GM18870 (cell line): ENCODE measurements around the gene TMEM81.

Experiments used
- ATAC-seq: cut with Tn5 transposase; IDR thresholded peaks from one replicate; pipeline ENCODE4 v1.9.1; 2021; ENCODE audit warnings: moderate library complexity; ENCODE audit not compliant: unreplicated experiment

Gene TMEM81

DNA sequence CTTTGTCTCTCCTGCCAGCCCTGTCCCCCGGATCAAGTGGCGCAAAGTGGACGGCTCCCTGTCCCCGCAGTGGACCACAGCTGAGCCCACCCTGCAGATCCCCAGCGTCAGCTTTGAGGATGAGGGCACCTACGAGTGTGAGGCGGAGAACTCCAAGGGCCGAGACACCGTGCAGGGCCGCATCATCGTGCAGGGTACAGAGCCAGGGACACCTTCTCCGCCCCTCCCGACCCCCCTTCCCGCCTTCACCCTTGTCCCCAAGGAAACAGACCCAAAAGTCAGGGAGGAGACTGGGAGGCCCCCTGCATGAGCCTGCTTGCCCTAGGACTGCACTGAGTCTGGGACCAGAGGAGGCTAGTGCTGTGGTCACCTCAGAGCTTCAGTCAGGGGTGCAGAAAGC, 23.0 kb downstream of the TMEM81 start:
- ATAC-seq, result no peak

DNA sequence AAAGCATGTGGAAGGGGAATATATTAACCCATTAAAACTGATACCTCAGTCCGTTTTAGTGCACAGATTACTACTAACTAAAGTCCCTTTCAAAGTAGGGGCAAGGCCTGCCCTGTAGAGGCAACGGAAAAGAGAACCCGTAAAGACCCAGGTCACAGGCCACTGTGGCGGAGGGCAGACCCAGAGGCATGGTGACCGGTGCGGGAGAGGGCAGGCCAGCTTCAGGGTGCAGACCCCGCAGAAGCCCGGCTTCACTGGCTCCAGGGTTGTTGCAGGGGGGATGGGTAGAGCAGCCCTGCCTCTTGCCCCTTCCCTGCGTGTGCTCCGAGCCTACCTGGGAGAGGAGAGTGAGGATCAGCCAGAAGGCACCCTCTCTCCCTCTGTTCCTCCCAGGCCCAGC, 23.5 kb downstream of the TMEM81 start:
- no peak for ATAC-seq

DNA sequence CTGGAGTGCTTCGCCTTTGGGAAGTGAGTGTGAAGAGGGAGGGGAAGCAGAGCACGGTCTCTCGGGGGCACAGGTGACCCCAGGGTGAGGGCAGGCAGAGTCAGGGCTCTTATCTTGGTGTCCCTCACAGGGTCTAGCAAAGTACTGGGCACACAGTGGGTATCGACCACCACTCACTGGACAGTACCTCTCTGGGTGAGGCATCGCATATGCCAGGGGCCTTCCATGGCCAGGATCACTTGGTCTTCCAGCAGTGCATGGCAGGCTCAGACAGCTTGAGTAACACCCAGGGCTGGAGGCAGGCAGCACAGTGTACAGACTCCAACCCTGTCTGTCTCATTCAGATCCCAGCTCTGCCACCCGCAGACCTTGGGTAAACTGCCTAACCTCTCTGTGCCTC, 24.6 kb downstream of the TMEM81 start:
- no peak for ATAC-seq

DNA sequence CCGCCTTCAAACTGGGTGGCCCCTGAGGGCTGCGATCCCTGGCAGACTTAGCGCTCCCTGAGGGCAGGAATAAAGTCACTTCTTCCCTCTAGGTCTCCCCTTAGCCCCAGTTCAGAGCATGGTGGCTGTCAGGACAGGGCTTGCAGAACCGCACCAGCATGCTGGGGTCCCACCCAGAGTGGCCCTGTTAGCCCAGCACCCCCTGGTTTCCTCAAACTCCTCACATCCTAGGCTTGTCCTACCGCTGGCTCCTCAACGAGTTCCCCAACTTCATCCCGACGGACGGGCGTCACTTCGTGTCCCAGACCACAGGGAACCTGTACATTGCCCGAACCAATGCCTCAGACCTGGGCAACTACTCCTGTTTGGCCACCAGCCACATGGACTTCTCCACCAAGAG, 25.4 kb downstream of the TMEM81 start:
- no peak for ATAC-seq

DNA sequence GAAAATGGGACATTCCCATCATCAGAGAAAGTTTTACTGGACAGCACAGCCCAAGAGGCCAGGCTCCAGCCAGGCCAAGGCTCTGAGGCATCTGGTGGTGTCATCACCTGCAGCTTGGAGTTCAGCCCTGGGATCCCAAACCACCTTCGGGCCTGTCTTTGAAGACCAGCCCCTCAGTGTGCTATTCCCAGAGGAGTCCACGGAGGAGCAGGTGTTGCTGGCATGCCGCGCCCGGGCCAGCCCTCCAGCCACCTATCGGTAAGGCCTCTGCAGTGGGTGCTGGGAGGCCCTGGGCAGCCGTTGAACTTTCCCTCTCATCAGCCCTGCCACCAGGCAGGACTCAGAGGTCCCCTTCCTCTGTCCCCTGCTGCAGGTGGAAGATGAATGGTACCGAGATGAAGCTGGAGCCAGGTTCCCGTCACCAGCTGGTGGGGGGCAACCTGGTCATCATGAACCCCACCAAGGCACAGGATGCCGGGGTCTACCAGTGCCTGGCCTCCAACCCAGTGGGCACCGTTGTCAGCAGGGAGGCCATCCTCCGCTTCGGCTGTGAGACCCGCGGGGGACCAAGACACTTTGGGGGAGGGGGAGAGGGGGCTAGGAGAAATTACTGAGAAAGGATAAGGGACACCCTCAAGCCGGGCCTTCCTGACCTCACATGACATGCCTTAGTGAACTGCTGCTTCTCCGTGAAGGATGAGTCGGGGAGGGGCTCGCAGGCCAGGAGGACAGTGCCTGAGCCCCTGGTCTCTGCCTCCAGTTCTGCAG, 26.3 kb downstream of the TMEM81 start:
- ATAC-seq, result no peak

DNA sequence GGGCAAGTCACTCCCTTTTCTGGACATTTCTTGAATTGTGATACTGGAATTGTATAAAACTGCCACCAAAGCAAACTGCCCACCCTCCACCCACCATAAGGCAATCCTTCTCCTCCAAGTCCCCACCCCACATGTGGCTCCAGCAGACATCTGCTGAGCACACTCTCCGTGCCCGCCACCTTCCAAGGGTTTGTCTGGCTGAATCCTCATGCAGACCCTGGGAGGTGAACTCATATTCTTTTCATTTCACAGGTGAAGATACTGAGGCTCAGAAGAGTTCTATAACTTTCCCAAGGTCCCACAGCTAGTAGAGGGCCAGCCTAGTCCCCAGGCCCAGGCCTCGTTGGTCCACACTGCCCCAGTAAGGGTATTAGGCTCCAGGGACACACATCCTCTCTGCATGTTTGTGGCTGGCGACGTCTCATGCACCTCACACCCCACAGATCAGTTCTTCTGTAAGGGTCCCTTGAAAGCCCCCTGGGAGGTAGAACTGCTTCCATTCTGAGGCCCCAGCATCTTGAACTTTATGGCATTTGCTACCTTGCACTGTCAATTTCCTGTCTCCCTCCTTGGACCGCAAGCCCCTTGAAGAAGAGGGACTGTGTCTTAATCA, 27.2 kb downstream of the TMEM81 start:
- no peak for ATAC-seq

DNA sequence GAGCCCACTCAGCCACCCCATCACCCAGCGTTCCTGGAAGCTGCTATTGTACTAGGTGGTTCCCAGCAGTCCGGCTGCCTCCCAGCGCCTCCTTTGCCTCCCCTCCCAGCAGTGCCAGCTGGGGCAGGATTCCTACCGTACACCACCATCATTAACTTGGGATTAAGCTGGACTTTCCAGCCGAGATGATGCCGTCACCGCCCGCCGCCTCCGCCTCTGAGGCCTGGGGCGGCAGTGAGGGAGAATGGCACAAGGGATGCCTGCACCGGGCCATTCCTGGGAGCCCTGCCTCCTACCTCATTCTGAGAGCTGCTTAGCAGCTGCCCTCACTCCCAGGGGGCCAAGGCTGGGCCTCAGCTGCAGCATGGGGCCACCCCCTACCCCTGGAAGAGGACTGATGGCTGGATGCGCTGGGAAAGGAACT, 28.1 kb downstream of the TMEM81 start:
- ATAC-seq, result no peak

DNA sequence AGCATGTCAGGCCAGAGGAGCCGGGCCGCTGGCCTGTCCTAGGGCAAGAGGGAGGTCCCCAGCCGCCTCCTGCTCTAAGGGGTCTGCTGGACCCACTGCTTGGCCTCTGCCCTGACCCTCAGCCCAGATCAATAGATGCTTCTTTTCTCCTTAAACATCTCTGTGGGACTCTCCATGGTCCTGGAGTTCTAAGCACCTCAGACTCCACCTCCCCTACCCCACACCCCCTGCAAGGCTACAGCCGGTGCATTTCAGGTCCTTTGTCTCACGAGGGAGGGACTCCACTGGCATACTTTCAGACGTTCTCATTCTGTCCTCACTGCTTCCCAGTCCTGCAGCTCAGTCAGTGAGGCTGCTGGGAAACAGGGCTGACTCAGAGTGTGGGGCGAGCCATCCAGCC, 30.2 kb downstream of the TMEM81 start:
- no peak for ATAC-seq

DNA sequence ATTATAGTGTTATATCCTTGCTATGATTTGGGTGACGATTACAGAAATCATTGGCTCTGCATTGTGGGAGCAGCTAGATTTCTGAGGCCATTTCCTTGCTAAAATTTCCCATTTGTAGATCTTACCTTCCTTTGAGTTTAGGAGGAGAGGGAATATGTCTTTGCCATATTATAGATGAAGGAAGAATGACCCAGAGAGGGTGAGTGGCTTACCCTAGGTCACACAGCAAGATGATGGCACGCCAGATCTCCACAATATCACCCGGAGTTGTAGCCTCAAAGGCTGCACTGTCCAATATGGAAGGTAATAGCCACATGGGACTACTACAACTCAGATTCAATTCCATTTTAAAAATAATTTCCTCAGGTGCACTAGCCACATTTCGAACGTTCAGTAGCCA, 31.0 kb downstream of the TMEM81 start:
- no peak for ATAC-seq

DNA sequence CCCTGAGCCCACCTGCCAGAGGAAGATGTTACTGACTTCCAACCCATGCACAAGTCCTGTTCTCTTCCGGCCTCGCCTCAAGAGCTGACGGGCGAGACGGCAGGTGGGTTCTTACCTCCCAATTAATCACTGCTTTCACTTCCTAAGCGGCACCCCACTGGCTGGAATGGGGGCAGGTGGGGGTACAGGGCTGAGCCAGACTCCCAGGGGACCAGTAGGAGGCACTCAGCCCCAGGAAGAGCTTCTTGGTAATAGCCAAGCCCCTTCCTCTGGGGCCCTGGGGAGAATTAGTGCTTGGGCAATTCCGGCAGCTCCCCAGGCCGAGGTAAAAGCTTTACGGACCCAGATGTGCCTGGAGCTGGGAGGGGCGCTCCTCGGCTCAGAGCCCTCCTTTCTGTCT, 31.6 kb downstream of the TMEM81 start:
- ATAC-seq, result no peak

DNA sequence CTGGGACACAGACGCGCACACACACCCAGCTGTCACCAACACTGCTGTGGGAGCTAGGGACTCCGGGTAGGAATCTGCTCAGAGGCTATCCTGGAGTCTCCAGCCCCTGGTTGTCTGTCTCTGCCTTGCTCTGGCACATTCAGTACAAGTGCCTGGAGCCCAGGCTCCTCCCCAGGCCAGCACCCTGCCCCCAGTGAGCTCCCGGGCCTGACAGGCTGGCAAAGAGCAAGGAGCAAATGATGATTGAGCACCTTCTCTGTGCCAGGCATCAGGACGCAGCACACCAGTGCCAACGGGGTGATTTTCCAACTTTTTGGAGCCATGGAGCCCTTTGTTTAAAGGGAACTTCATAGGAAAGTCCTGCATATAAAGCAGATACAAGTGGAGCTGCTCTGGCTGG, 34.8 kb downstream of the TMEM81 start:
- no peak for ATAC-seq

DNA sequence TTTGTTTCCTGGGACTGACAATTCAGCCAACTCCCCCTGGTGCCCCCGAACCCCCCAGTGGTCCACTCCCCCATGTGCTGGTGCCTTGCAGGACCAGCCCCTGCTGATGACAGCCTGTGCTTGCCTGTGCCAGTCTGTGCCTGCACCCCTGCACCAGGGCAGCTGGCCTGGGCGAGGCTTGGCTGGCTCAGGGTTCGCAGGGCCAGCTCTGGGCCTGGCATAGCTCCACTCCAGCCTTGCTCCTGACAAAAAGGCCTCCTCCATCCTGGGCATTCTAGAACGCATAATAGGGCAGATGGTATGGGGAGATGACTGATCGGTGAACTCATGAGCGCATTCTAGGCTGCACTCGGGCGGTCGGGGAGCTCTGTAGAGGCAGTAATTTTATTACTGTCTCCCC, 35.9 kb downstream of the TMEM81 start:
- ATAC-seq, result no peak

DNA sequence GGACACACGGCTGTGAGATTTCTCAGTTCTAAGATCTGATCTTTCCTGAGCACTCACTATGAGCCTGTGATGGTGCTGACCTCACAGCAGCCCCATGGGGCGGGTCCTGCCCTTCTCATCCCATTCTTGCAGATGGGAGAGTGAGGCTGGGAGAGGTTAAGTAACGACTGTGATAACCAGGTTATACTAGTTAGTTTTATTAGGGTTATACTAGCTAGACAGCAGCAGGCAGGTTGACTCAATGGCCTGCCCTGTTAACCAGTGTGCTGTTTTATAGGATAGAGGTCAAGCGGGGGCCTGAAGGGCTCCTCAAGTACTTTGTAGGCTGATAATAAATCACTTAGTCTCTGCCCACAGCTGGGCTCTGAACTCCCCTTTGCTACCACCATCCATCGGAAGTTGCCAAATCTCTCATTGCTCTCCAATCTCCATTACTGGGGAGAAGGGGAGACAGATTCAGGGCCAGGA, 36.5 kb downstream of the TMEM81 start:
- ATAC-seq, result no peak

DNA sequence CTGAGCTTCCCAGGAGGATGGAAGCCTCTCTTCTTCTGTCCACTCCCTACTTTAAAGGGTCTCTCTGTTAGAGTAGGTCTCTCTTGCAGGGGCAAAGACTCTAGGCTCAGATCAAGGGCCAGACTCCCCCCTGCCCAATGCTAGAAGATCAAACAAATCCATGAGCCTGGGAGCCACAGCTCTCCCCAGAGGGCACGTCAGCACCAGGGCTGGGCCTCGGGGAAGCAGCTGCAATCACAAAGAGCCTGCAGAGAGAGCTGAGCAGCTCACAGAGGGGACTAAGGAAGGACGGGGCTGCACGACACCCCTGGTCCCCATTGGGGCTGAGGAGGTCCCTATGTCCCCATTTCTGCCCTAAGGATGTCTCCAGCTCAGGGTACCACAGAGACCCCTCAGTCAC, 37.4 kb downstream of the TMEM81 start:
- ATAC-seq, result no peak

DNA sequence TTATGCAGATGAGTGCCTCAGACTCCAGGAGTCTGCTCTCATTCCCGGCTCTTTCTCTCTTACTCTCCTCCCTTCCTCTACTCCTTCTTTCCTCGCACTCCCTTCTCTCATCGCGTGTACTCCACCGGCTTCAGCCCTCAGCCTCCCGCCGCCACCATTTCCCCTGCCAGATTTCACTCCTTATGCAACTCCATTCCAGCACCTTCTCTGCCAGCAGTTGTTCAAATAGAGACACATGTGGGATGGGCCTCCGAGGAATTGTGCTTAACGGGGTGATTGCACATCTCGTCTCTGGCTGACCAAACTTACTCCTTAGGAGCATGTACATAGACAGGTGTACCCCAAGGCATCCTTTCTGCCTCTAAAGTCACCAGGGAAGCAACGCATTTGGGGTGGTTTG, 39.1 kb downstream of the TMEM81 start:
- no peak for ATAC-seq

DNA sequence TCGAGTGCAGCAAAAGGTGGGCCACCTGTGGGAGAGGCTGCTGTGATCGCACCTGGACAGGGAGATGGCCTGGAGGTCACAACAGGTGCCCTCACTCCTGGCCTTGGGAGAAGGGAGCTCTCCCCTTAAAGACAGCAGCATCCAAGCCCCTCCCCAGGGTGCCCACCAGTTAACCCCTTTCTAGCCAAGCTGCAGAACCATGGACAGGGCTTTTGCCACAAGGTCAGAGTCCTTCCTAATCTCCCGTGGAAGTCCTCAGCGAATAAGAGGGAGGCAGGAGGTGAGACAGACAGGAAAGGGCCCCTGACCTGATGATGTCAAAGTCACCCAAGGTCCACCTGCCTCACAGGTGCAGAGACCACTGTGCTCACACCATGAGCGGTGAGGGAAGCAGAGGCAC, 39.5 kb downstream of the TMEM81 start:
- no peak for ATAC-seq

DNA sequence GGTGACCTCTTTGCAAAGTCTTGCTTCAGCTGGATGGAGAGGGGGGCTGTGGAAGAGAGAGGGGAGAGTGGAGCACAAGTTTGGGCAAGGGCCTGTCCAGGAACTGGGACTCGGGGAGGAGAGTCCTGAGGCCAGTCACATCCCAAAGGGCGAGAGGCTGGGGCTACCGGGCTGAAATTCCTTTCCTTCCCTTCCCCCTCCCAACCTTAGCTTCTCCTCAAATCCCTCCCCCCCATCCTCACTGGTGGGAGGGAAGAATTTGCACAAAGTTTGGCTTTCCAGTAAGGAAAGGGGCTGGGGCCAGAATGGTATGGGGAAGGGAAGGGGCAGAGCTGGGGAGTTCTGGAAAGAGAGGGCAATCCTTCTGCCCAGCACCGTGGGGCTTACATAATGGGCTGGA, 40.4 kb downstream of the TMEM81 start:
- ATAC-seq, result no peak

DNA sequence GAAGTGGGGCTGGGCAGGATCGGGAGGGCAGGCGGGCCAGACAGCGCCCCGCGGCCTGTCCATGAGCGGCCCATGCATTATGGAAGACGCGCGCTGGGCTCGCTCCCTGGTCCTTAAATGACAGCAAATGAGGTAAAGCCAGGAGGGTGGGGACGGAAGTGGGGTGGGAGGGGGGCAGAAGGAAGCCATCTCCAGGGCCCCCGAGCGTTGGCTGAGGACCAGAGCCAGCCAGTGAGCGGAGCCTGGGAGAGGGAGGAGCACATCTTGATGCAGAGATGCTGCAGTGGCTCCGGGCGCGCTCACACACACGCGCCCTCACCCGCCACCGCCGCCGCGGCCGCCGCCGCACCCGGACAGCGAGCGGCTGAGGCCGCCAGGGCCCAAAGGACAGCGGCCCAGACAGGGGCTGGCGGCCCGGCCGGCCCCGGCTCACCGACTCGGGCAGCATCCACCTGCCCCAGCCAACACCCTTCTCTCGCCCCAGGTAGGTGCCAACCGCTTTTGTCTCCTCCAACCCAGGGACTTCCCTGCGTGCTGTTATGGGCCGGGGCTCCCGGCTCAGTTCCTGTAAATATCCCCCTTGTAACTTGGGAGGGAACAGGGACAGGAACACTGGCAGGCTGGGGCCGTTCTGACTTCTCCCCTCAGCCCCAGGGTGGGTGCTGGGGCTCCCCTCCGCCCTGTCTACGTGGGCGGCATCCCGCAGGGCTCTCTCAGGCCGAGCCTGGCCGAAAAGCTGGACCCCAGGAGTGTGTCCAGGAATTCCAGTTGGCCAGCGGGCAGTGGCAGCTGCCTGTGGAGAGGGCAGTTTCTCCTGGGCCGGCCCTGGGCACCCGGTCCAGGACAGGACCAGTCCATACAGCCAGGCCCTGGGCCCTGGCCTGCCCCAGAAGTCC, 41.1 kb downstream of the TMEM81 start, which contains the start of gene CNTN2:
TSS of gene CNTN2 (plus strand) at position 302 of the 896 bp plus-strand sequence. CDS start 9,974 bp downstream, outside the sequence.
- ATAC-seq, result no peak

DNA sequence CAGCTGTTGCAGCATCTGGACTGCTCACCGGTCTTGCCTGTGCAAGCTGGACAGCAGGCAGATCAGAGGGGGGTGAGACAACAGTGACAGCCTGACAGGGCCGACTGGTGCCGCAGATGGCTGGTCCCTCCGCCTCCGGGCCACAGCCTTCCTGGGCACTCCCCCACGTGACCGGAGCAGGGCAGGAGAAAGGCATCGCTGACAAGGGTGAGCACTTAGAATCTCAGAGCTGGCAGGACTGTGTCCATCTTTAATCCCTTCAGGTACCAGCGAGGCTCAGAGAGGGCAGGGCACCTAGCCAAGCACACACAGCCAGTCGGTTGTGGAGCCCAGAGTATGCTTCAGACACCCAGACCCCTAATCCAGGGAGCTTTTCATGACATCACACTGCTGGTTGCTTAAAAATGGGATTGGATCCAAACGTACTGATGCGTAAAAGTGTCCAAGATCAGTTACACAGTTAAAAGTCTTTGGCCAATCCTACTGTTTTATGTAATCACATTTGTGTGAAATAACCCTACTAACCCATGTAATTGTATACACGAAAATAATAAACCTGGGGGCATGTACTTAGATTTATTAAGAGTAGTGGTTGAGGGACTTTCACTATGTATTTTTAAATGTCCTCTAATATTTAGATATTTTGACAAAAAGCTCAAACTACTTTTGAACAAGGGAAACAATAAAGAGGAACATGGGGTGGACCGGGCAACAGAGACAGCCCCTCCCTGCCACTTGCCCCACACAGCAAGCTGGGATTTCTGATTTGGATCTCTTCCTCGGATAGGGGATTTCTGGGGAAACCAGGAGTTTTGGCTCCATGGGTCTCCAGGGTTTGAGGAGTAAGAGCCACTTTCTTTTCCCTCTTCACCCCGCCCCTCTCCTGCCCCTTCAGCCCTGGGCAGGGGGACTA, 42.0 kb downstream of the TMEM81 start:
- ATAC-seq, result no peak

DNA sequence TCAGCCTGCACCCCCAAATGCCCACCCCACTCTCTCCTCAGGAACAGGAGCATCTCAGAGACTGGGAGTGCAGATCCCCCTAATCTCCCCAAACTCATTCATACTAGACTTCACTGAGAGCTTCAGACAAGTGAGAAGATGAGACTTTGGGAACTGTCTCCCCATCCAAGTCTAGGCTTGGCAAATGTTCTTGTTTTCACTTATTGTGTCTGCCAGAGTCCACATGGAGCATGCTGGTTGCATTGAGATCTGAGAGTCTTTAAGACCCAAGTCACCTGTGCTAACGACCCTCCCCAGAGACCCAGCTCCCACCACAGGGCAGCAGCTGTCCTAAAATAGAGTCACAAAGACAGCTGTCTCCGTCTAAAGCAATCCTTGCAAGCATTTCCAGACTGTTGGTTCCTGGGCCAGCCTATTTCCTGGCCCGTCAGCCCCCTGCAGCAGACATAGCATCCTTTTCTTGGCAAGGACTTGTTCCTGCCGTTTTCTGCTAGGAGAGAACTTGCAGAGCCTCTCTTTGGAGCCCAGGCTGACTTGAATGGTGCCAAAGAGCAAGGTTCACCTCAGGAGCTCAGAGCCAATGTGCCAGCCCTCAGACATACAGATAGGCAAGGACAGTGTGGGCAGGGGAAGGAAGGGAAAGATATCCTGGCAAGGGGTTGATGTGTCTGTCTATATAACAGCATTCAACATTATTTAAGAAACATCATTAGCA, 43.1 kb downstream of the TMEM81 start:
- ATAC-seq, result no peak
